ENCODE results near the gene SYT13. TPM values are rescaled to one million over a fixed set of nuclear protein-coding genes. Genes with fewer than 3 reads are reported as not detected.
A peak's percentile ranks its signal among the peaks of the same experiment; 100 is the strongest.

SYT13 gene
- total and polyA plus RNA-seq, 8 donors, result 2.5 to 30.9 (median 6.6) TPM

DNA sequence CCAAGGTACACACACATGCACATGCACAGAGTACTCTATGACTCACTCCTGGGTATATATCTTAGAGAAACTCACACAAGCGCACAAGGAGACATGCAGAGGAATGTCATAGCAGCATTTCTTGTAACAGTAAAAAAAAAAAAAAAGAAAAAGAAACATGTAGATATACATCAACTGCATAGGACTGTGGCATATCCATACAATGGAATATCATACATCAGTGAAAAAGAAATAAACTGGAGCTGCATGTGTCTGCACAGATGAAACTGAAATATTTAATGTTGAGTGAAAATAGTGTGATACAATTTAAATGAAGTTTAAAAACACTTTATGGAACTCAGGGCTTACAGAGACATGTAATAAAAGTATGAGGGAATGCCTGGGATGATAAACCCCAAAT lies 46.4 kb downstream of the SYT13 start:
- DNase-seq, result no peak
- H3K27ac ChIP-seq, result no peak overlapping the region
- no peaks in the 10 kb centered on the region for H3K9me3 ChIP-seq
- no peaks in the 10 kb centered on the region for H3K27me3 ChIP-seq
- intact Hi-C loops (cut with DNase I), result no loop called here
- no peak for FAIRE-seq
- H3K36me3 ChIP-seq, result no peaks in the 10 kb centered on the region
- 90 to 94% methylated on average over 1 of the region's 1 CpG for WGBS, 2 donors
- TF ChIP-seq, protein P1, sequence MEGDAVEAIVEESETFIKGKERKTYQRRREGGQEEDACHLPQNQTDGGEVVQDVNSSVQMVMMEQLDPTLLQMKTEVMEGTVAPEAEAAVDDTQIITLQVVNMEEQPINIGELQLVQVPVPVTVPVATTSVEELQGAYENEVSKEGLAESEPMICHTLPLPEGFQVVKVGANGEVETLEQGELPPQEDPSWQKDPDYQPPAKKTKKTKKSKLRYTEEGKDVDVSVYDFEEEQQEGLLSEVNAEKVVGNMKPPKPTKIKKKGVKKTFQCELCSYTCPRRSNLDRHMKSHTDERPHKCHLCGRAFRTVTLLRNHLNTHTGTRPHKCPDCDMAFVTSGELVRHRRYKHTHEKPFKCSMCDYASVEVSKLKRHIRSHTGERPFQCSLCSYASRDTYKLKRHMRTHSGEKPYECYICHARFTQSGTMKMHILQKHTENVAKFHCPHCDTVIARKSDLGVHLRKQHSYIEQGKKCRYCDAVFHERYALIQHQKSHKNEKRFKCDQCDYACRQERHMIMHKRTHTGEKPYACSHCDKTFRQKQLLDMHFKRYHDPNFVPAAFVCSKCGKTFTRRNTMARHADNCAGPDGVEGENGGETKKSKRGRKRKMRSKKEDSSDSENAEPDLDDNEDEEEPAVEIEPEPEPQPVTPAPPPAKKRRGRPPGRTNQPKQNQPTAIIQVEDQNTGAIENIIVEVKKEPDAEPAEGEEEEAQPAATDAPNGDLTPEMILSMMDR (IDR thresholded peaks at IDR 0.05), result no peak
- ATAC-seq, result no peak
- no peaks in the 10 kb centered on the region for H3K4me1 ChIP-seq
- no peak overlapping the region for H3K4me3 ChIP-seq

DNA sequence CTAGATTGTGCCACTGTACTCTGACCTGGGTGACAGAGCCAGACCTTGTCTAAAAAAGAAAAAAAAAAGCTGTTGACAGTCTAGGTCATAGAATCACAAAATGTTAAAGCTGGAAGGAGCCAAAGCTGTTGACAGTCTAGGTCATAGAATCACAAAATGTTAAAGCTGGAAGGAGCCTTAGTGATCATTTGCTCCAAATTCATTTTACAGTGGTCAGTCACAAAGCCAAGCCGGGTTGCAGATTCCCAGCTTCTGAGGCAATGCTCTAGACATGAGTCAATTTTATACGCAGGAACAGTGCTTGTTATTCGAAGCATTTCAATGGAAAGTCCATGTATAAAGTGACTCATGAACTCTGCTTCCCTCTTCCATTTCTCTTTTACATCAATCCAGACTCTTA lies 47.4 kb downstream of the SYT13 start:
- H3K27ac ChIP-seq, result no peak overlapping the region
- no peaks in the 10 kb centered on the region for H3K36me3 ChIP-seq
- H3K27me3 ChIP-seq, result no peaks in the 10 kb centered on the region
- ATAC-seq, result peak in 1 of 4 donors; percentile 29
- no peaks in the 10 kb centered on the region for H3K9me3 ChIP-seq
- TF ChIP-seq, protein P1 (IDR thresholded peaks at IDR 0.05), result no peak
- no peak for DNase-seq
- FAIRE-seq, result no peak
- WGBS, 2 donors, result 74 to 89% methylated on average over 3 of the region's 3 CpGs
- intact Hi-C loops (cut with DNase I), result no loop called here
- no peak overlapping the region for H3K4me3 ChIP-seq
- no peaks in the 10 kb centered on the region for H3K4me1 ChIP-seq

DNA sequence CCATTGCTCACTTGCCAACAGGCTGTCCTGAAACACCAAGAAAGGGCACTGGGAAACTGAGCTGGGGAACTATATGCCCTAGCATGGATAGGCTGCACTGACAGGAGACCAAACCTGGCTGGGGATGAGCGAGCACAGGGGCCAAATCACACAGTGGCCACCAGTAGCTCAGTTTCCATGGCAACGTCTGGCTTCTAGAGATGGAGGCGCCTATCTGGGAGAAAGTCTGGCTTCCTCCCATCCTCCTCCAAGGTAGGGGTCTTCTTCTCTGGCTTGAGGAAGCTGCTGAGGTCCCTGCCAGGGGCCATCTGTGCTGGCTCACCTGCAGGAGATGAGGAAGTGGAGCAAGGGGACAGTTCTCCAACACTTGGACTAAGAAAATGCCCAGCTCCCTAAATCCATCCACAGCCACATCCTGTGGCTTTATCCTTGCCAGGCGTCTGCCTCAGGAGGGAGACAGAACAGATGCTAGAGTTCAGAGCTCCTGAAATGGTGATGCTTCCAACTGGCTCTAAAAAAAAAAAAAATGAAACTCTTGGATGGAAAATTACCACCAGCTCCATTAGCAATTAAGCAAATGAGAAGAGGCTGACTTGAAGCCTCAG lies 48.3 kb downstream of the SYT13 start:
- intact Hi-C loops (cut with DNase I), result no loop called here
- H3K36me3 ChIP-seq, result no peaks in the 10 kb centered on the region
- no peak overlapping the region for H3K27ac ChIP-seq
- TF ChIP-seq, protein P1 (IDR thresholded peaks at IDR 0.05), result no peak
- H3K4me1 ChIP-seq, result no peaks in the 10 kb centered on the region
- 37 to 51% methylated on average over 4 of the region's 4 CpGs for WGBS, 2 donors
- ATAC-seq, result no peak
- DNase-seq, result no peak
- no peaks in the 10 kb centered on the region for H3K27me3 ChIP-seq
- H3K4me3 ChIP-seq, result no peak overlapping the region
- H3K9me3 ChIP-seq, result no peaks in the 10 kb centered on the region
- FAIRE-seq, result no peak

DNA sequence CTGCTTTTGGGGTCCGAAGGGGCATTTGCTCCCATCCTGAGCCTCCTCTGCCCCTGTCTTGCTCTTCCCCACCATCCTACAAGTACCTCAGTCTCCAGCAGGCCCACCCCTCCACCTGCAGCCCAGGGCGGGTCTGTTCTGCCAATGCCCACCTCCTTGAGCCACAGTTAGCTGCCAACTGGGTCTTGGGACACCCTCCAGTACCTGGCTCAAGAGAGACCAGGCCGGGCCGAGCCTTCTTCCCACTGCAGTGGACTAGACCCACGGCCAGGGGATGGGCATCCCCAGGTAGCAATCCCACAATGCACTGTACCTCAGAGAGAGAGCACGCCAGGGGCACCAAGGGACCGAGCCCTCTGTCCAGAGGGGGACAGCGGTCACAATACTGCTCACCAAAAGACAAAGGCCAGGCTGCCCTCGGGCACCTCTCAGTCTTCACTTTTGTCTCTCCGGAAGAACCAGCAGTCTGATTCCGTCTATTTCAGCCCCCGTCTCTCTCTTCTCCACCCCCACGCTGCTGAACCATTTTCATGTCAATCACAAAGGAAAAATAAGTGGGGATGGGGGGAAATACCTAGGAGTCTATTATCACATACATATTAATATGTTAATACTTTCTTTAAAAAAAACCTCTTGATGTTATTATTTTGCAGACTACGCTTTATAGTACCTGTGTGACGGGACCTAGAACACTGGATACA lies 51.7 kb downstream of the SYT13 start:
- H3K27ac ChIP-seq, result no peak overlapping the region
- DNase-seq, result no peak
- ATAC-seq, result no peak
- no peaks in the 10 kb centered on the region for H3K9me3 ChIP-seq
- H3K36me3 ChIP-seq, result no peaks in the 10 kb centered on the region
- no peak for FAIRE-seq
- TF ChIP-seq, protein P1 (IDR thresholded peaks at IDR 0.05), result no peak
- H3K4me3 ChIP-seq, result no peak overlapping the region
- H3K4me1 ChIP-seq, result no peaks in the 10 kb centered on the region
- WGBS, 2 donors, result 86 to 90% methylated on average over 15 of the region's 15 CpGs
- H3K27me3 ChIP-seq, result no peaks in the 10 kb centered on the region
- intact Hi-C loops (cut with DNase I), result no loop called here

DNA sequence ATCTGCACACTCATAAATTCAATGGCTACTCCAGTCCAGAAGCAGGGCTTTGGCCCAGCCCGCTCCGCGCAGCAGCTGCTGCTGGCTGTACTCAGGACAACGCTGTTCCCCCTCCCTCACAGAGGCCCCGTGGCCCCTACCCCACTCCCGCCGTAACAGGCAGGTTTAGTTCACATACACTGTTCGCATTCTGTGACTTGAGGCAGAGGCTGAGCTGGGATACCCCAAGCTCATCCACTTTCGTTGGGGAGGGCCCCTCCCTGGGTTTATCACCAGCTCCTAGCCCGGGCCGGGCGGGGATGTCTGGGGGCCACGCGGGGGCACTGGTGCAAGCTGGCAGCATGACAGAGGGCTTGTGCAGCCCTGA lies 52.4 kb downstream of the SYT13 start:
- H3K9me3 ChIP-seq, result no peaks in the 10 kb centered on the region
- 59 to 67% methylated on average over 14 of the region's 14 CpGs for WGBS, 2 donors
- no peaks in the 10 kb centered on the region for H3K27me3 ChIP-seq
- no peaks in the 10 kb centered on the region for H3K4me1 ChIP-seq
- no peak for DNase-seq
- no peak overlapping the region for H3K27ac ChIP-seq
- TF ChIP-seq, protein P1 (IDR thresholded peaks at IDR 0.05), result no peak
- no peak overlapping the region for H3K4me3 ChIP-seq
- no peak for FAIRE-seq
- intact Hi-C loops (cut with DNase I), result no loop called here
- H3K36me3 ChIP-seq, result no peaks in the 10 kb centered on the region
- ATAC-seq, result no peak

Data from pancreas (tissue), 10 donors.